ENCODE measurements around the gene MED17. TPM values are rescaled to one million over a fixed set of nuclear protein-coding genes. Genes with fewer than 3 reads are reported as not detected.
A peak's percentile ranks its signal among the peaks of the same experiment; 100 is the strongest.

The MED17 gene
- total and polyA plus RNA-seq, 2 of the 13 experiments (the other 11 are each of a cell fraction or from before 2014, with no cell fraction given) = 23.1 to 37.0 TPM

DNA sequence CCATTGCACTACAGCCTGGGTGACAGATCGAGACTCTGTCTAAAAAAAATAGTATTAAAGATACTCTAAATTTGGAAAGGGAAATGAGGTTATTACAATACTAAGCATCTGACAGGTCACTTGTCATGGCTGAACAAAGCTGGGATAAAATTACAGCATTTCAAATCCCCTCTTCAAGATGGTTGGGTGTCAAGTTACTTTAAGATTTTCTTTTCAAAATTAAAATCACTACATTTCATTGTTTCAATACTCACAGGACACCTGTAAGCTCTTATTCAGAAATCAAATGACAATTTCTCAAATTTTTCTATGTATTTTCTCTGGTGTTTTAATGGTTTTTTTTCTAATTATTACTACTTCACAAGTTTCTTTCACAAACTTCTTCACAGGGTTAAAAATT is 48.5 kb upstream of the MED17 start:
- no peak overlapping the region for H3K9ac ChIP-seq (ENCODE audit: insufficient read depth, low read depth, low read length)
- ChIA-PET POLR2A (interaction anchor here (1.4 kb wide), 1 partner anchor 48 kb away, joined by 5 read pairs; the partner anchor contains the start of gene MED17), CTCF (ENCODE audit: low intra/inter-chr PET ratio, low total read pairs) (no interaction called here)
- H4K20me1 ChIP-seq (ENCODE audit: insufficient read depth, low read length) = peaks cover 86% of the 10 kb centered on the region
- H3K36me3 ChIP-seq (replicated peaks in 1 of 2; ENCODE audit: control insufficient read depth in 1 of 2, insufficient read depth in 2 of 2, low read length in 2 of 2) = peaks cover 13 to 81% of the 10 kb centered on the region in 2 experiments
- FAIRE-seq (no peak), DNase-seq (ENCODE audit: low spot score) (no peak), ATAC-seq (no peak)
- H3K79me2 ChIP-seq (ENCODE audit: insufficient read depth, low read length) = peaks cover 64% of the 10 kb centered on the region
- peaks cover 69% of the 10 kb centered on the region for H3K4me1 ChIP-seq (ENCODE audit: insufficient read depth, low read length)
- no TSS peak for BruUV-seq (replicated peaks)
- H3K27ac ChIP-seq (ENCODE audit: extremely low read length, insufficient read depth, low read length) = no peak overlapping the region
- peak; percentile 49 for TF ChIP-seq AGO2 (optimal IDR thresholded peaks at IDR 0.05; ENCODE audit: low read depth, low read length)
- TF ChIP-seq RBFOX2 (IDR thresholded peaks at IDR 0.05; ENCODE audit: low read depth, low read length) = peak; percentile 75
- no peak for TF ChIP-seq CBX2 (IDR thresholded peaks at IDR 0.05; ENCODE audit: low read depth, low read length)
- no peak for TF ChIP-seq CBX2 (CRISPR knock-in tag; IDR thresholded peaks at IDR 0.05; ENCODE audit: low read depth)
- no peaks in the 10 kb centered on the region; a peak in 2 of 5 replicates for H3K27me3 ChIP-seq (ENCODE audit: control insufficient read depth in 1 of 2, insufficient read depth in 2 of 2, low read length in 2 of 2)
- no peak overlapping the region for H3K4me3 ChIP-seq (replicated peaks in 1 of 3; ENCODE audit: insufficient read depth in 1 of 3, low read depth in 2 of 3, low read length in 3 of 3)
- intact Hi-C loops (cut with micrococcal nuclease; ENCODE audit: unreplicated experiment) = no loop called here
- peak overlapping the region; percentile 93; the same call in 1 of the 2 replicates for H3K4me2 ChIP-seq (ENCODE audit: low read depth, low read length)
- no peak overlapping the region for H2AFZ ChIP-seq (ENCODE audit: low read length)
- in situ Hi-C loops (cut with HindIII; ENCODE audit: extremely low pct_ligation_motif_present, low pct_unique_long_range_greater_than_20kb) = no loop called here
- WGBS (ENCODE audit: low lambda C conversion rate) = 96% methylated on average over 1 of the region's 1 CpG
- no peaks in the 10 kb centered on the region for H3K9me3 ChIP-seq (ENCODE audit: low read length)

DNA sequence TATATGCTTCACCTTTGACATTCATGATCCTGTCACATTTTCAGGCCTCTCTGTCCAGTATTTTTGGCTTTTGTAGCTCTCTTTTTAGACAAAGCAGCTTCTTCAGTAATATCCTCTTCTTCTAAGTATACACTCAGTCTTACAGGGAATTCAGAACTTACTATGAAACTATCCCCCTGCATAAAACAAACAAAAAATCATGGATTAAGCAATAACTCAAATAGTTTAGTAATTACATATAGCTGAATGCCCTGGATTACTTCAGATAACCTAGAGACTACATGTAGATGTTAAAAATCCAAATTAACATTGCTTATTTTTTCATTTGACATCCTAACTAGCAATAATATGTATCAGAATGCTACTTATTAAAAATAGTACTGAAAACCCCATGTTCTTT is 48.0 kb upstream of the MED17 start:
- TF ChIP-seq RBFOX2 (IDR thresholded peaks at IDR 0.05; ENCODE audit: low read depth, low read length) = peak; percentile 44; the same call in 1 of the 2 replicates
- TF ChIP-seq ZFYVE20 (CRISPR knock-in tag; IDR thresholded peaks at IDR 0.05; ENCODE audit: borderline replicate concordance, low read depth) = no peak
- peak; percentile 69; the same call in 1 of the 2 replicates for TF ChIP-seq CEBPB (IDR thresholded peaks at IDR 0.05; ENCODE audit: borderline replicate concordance, low read depth, low read length)
- TF ChIP-seq CEBPG (CRISPR knock-in tag; IDR thresholded peaks at IDR 0.05) = peak; percentile 22; the same call in 1 of the 2 replicates
- Histone ChIP-seq H3K36me3 (replicated peaks in 1 of 2; ENCODE audit: control insufficient read depth in 1 of 2, insufficient read depth in 2 of 2, low read length in 2 of 2) (peaks cover 13 to 78% of the 10 kb centered on the region in 2 experiments), H3K27ac (ENCODE audit: extremely low read length, insufficient read depth, low read length) (no peak overlapping the region), H3K79me2 (ENCODE audit: insufficient read depth, low read length) (peaks cover 69% of the 10 kb centered on the region), H3K9ac (ENCODE audit: insufficient read depth, low read depth, low read length) (no peak overlapping the region), H3K27me3 (ENCODE audit: control insufficient read depth in 1 of 2, insufficient read depth in 2 of 2, low read length in 2 of 2) (no peaks in the 10 kb centered on the region; a peak in 2 of 5 replicates), H3K4me3 (replicated peaks in 1 of 3; ENCODE audit: insufficient read depth in 1 of 3, low read depth in 2 of 3, low read length in 3 of 3) (peak overlapping the region in 2 of 3 experiments; percentile 1 to 12; a peak in 1 of 6 replicates), H2AFZ (ENCODE audit: low read length) (no peak overlapping the region), H3K4me2 (ENCODE audit: low read depth, low read length) (peak overlapping the region; percentile 93), H3K4me1 (ENCODE audit: insufficient read depth, low read length) (peaks cover 69% of the 10 kb centered on the region), H4K20me1 (ENCODE audit: insufficient read depth, low read length) (peaks cover 81% of the 10 kb centered on the region), H3K9me3 (ENCODE audit: low read length) (no peaks in the 10 kb centered on the region)
- intact Hi-C loops (cut with micrococcal nuclease; ENCODE audit: unreplicated experiment) = no loop called here
- BruUV-seq (replicated peaks) = no TSS peak
- in situ Hi-C loops (cut with HindIII; ENCODE audit: extremely low pct_ligation_motif_present, low pct_unique_long_range_greater_than_20kb) = no loop called here
- FAIRE-seq (no peak), DNase-seq (ENCODE audit: low spot score) (no peak), ATAC-seq (no peak)
- POLR2A ChIA-PET = interaction anchor here (1.4 kb wide), 1 partner anchor 48 kb away, joined by 5 read pairs; the partner anchor contains the start of gene MED17
- CTCF ChIA-PET (ENCODE audit: low intra/inter-chr PET ratio, low total read pairs) = no interaction called here

Data from HepG2 (cell line).